Transverse colon (tissue), 3 donors: ENCODE data around the gene BCORL1.

Source experiments
- POLR2A ChIP-seq: fragments of 450-650 bp; IDR thresholded peaks from one replicate; pipeline ENCODE4 v1.6.1; 2016; ENCODE audit warnings: antibody characterized with exemption, mild to moderate bottlenecking, moderate library complexity
- TF ChIP-seq, protein P1 (sequence below), 5 experiments: fragments of 200-600 bp in 3 of 5; fragments of 450-650 bp in 2 of 5; sonication (generic) in 3 of 5; IDR thresholded peaks; 1 replicate in 2 of 5; 2 replicates in 3 of 5; pipeline ENCODE4 v1.5.1; 2016 to 2017; ENCODE audit warnings: antibody characterized with exemption in 5 of 5, inconsistent platforms in 3 of 5, mild to moderate bottlenecking in 2 of 5, moderate library complexity in 1 of 5

DNA sequence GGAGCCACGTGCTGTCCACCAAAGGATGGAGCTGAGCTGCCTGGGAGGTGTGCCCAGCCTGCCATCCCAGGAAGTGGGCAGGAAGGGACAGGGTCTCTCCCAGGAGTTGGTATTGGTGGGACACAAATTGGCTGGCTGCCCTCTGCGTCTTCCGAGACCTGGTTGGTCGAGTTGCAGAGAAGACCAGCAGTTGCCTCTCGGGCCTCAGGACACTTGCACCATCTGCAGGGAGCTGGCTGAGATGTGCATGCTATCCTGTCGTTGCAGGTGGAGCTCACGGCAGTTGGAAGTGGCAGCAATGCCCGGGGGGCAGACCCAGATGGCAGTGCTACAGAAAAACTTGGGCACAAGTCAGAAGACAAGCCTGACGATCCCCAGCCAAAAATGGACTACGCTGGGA lies 30.2 kb downstream of the BCORL1 start:
- TF ChIP-seq, protein P1, sequence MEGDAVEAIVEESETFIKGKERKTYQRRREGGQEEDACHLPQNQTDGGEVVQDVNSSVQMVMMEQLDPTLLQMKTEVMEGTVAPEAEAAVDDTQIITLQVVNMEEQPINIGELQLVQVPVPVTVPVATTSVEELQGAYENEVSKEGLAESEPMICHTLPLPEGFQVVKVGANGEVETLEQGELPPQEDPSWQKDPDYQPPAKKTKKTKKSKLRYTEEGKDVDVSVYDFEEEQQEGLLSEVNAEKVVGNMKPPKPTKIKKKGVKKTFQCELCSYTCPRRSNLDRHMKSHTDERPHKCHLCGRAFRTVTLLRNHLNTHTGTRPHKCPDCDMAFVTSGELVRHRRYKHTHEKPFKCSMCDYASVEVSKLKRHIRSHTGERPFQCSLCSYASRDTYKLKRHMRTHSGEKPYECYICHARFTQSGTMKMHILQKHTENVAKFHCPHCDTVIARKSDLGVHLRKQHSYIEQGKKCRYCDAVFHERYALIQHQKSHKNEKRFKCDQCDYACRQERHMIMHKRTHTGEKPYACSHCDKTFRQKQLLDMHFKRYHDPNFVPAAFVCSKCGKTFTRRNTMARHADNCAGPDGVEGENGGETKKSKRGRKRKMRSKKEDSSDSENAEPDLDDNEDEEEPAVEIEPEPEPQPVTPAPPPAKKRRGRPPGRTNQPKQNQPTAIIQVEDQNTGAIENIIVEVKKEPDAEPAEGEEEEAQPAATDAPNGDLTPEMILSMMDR (IDR thresholded peaks at IDR 0.05): no peak
- TF ChIP-seq POLR2A: no peak
